Activated T-cell treated with anti-CD3 and anti-CD28 coated beads, Interleukin-2, amount 50 U/mL, for 72 hours (primary cell): ENCODE measurements around the gene MIB2. TPM values are rescaled to one million over a fixed set of nuclear protein-coding genes. Genes with fewer than 3 reads are reported as not detected.
A peak's percentile ranks its signal among the peaks of the same experiment; 100 is the strongest.

Source experiments
- ATAC-seq, 2 donors: fragments of 150-1000 bp; cut with Tn5 transposase; replicated peaks in 1 of 2; 2 replicates each; pipeline ENCODE4 v1.10.0; 2021; ENCODE audit warnings: moderate library complexity in 2 of 2, mild to moderate bottlenecking in 1 of 2
- DNase-seq, 2 donors: peaks; one replicate each; pipeline ENCODE4 v3.0.0; 2021 to 2022; ENCODE audit warnings: mixed read lengths in 1 of 2
- H3K27ac Mint-ChIP-seq: one replicate; pipeline ENCODE4 v1.8.0; 2022; ENCODE audit warnings: mild to moderate bottlenecking, moderate library complexity, mixed read lengths
- H3K27me3 Mint-ChIP-seq: one replicate; pipeline ENCODE4 v1.8.0; 2022; ENCODE audit warnings: low read depth, mixed read lengths
- H3K36me3 Mint-ChIP-seq, 2 donors: one replicate each; pipeline ENCODE4 v1.8.0; 2022; ENCODE audit warnings: mixed read lengths in 2 of 2, mild to moderate bottlenecking in 1 of 2; ENCODE audit not compliant: insufficient read depth in 2 of 2
- H3K4me1 Mint-ChIP-seq: one replicate; pipeline ENCODE4 v1.8.0; 2022; ENCODE audit warnings: low read depth, mixed read lengths
- H3K4me3 Mint-ChIP-seq, 2 donors: one replicate each; pipeline ENCODE4 v1.8.0; 2022; ENCODE audit warnings: mild to moderate bottlenecking in 2 of 2, mixed read lengths in 2 of 2, moderate library complexity in 2 of 2
- H3K9me3 Mint-ChIP-seq, 2 donors: one replicate each; pipeline ENCODE4 v1.8.0; 2022; ENCODE audit warnings: mixed read lengths in 2 of 2
- total RNA-seq, 2 donors: library from RNA; stranded (reverse); gene quantifications; one replicate each; pipeline ENCODE4 v1.2.3, GENCODE V29; 2022

The MIB2 gene
- total RNA-seq, 2 donors from 2014 or later = 68.6 to 78.6 TPM

DNA sequence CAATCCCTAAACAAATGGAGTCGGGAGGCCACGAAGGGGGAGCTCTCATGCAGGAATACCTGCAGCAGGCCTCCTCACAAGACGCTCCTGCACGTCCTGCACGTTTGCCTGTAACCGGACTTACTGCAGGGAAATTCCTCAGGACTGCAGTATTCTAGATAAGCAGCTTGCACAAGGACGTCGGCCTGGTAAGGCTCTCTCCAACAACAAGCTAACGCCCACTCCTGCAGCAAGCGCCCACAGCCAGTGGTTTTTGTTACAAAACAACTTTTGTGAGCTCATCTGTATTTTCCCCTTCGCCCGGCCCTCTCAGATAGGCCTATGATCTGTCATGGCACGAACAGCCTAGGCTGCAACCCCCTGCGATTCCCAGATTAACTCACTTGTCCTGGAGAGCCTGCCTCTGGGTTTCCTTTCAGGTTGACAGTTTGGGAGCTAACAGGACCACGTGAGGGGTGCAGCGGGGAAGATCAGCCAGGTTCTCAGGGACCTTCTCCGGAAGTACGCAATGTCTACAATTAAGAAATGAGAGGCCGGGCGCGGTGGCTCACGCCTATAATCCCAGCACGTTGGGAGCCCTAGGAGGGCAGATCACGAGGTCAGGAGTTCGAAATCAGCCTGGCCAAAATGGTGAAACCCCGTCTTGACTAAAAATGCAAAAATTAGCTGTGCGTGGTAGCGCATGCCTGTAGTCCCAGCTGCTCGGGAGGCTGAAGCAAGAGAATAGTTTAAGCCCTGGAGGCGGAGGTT lies 921 bp upstream of the MIB2 start:
- peak; percentile 6 to 11 for ATAC-seq
- Mint-ChIP-seq H3K27ac (peak overlapping the region; percentile 97), H3K4me1 (peaks cover 19% of the 10 kb centered on the region), H3K4me3 (peak overlapping the region; percentile 96 to 100), H3K36me3 (peaks cover 0 to 4% of the 10 kb centered on the region in 2 donors), H3K9me3 (no peaks in the 10 kb centered on the region), H3K27me3 (no peaks in the 10 kb centered on the region)
- peak; percentile 58 to 75 for DNase-seq

DNA sequence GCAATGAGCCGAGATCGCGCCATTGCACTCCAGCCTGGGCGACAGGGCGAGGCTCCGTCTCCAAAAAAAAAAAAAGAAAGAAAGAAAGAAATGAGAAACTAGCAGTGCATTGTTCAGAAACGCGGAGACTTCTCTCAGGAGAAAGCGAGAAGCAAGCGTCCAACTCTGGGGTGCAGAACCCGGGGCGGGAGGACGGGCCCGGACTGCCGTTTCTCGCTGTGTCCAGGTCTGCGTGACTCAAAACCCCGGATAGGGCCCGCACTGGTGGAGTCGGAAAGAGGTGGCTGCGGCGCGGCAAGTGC lies 395 bp upstream of the MIB2 start:
- H3K9me3 Mint-ChIP-seq = no peaks in the 10 kb centered on the region
- peaks cover 19% of the 10 kb centered on the region for H3K4me1 Mint-ChIP-seq
- H3K27me3 Mint-ChIP-seq = no peaks in the 10 kb centered on the region
- DNase-seq = no peak
- H3K27ac Mint-ChIP-seq = peak overlapping the region; percentile 97
- peak overlapping the region; percentile 96 to 100 for H3K4me3 Mint-ChIP-seq
- ATAC-seq = no peak
- H3K36me3 Mint-ChIP-seq = peaks cover 0 to 4% of the 10 kb centered on the region in 2 donors

DNA sequence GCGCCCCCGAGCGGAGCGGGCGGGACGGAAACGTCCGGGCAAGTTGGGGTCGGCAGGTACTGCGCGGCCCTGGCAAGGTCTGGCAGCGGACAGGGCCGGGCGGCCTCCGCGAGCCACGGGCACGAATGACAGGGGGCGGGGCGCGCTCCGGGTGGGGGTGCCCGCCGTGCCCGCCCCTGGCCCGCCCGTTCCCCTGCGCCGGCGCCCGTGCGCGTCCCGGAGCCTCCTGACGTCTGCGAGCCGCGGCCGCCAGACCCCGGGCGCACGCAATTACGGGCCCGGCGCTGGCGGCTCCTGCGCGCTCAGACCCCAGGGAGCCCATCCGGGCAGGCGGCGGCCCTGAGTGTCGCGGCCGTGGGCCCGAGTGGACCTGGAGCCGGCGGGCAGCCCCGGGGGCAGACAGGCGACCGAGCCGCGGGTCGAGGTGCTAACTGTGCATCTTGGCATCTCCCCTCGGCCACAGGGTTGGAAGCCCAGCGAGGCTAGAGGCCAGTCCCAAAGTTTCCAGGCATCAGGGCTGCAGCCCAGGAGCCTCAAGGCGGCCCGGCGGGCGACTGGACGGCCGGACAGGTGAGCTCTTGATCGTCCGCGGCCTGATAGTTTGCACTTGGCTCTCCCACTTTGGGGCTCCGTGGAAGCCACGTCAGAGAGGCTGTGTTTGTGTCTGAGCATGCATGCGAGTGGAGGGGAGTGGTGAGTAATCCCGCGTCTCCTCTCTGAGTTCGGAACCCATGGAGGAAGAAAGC lies 918 bp downstream of the MIB2 start:
- no peaks in the 10 kb centered on the region for H3K27me3 Mint-ChIP-seq
- H3K4me1 Mint-ChIP-seq = peaks cover 19% of the 10 kb centered on the region
- peak overlapping the region; percentile 86 for H3K4me3 Mint-ChIP-seq
- peaks cover 0 to 4% of the 10 kb centered on the region in 2 donors for H3K36me3 Mint-ChIP-seq
- H3K27ac Mint-ChIP-seq = peak overlapping the region; percentile 87
- no peaks in the 10 kb centered on the region for H3K9me3 Mint-ChIP-seq
- ATAC-seq = peak; percentile 26 to 36
- peak; percentile 62 to 70 for DNase-seq

DNA sequence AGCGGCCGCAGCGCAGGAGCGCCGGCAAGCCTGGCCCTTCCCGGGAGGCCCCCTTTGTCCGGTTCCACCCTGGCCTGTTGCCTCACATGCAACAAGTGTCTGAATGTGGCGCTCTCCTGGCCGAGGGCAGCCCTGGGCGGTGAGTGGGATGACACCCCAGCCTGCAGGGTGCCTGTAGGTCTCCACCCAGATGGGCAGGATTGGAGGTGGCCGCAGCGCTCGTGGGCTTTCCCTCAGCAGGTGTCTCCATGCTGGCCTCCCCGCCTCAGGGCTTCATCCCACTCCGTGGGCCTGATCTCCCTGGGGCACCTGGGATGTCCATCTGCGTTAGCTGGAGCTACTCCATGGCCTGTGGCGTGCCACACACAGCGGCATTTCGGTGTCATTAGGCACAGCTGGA lies 1.5 kb downstream of the MIB2 start:
- Mint-ChIP-seq H3K36me3 (peaks cover 0 to 4% of the 10 kb centered on the region in 2 donors), H3K27ac (peak overlapping the region; percentile 87), H3K9me3 (no peaks in the 10 kb centered on the region), H3K27me3 (no peaks in the 10 kb centered on the region), H3K4me1 (peaks cover 19% of the 10 kb centered on the region), H3K4me3 (peak overlapping the region; percentile 86)
- ATAC-seq (no peak), DNase-seq (no peak)

DNA sequence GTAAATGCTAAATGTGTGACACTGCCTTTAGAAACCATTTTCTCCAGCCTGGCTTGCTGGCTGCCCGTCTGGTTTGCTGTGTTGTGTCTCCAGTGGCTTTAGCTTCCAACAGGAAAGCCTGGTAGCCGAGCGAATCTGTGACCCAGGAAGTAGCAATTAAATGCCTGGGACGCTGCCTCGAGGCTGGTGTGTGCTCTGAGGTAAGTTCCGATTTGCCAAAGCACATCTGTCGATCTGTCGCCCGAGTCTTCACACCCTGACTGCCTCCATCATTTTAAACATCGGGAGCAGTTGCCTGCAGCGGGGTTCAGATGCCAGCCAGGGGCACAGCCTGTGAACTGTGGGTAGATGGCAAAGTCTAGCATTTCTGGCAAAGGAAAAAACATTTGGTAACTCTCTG lies 2.2 kb downstream of the MIB2 start:
- H3K4me1 Mint-ChIP-seq = peaks cover 19% of the 10 kb centered on the region
- no peaks in the 10 kb centered on the region for H3K9me3 Mint-ChIP-seq
- peaks cover 0 to 4% of the 10 kb centered on the region in 2 donors for H3K36me3 Mint-ChIP-seq
- peak overlapping the region; percentile 86 for H3K4me3 Mint-ChIP-seq
- no peaks in the 10 kb centered on the region for H3K27me3 Mint-ChIP-seq
- DNase-seq = no peak
- no peak for ATAC-seq
- H3K27ac Mint-ChIP-seq = peak overlapping the region; percentile 3

DNA sequence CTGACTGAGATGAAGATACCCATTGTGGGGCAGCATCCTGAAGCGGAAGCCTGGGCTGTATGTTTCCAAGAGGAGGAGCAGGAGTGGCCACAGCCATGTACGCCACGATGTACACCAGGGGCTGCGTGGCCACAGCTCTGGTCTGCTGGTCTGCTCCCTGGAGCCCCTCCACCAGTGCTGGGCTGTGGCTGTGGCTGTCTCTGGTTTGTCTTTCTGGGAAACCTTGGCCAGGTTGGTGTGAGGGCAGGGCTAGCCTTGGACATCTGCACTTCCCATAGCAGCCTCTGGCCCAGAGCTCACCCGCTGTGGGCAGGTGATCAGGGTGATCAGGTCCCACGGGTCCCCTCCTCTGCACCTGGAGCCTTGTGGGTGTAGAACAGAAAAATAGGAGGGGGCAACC lies 2.6 kb downstream of the MIB2 start:
- no peak for ATAC-seq
- Mint-ChIP-seq H3K4me1 (peaks cover 19% of the 10 kb centered on the region), H3K9me3 (no peaks in the 10 kb centered on the region), H3K4me3 (peak overlapping the region in 1 of 2 donors; percentile 10), H3K27me3 (no peaks in the 10 kb centered on the region), H3K27ac (no peak overlapping the region), H3K36me3 (peaks cover 0 to 4% of the 10 kb centered on the region in 2 donors)
- no peak for DNase-seq

DNA sequence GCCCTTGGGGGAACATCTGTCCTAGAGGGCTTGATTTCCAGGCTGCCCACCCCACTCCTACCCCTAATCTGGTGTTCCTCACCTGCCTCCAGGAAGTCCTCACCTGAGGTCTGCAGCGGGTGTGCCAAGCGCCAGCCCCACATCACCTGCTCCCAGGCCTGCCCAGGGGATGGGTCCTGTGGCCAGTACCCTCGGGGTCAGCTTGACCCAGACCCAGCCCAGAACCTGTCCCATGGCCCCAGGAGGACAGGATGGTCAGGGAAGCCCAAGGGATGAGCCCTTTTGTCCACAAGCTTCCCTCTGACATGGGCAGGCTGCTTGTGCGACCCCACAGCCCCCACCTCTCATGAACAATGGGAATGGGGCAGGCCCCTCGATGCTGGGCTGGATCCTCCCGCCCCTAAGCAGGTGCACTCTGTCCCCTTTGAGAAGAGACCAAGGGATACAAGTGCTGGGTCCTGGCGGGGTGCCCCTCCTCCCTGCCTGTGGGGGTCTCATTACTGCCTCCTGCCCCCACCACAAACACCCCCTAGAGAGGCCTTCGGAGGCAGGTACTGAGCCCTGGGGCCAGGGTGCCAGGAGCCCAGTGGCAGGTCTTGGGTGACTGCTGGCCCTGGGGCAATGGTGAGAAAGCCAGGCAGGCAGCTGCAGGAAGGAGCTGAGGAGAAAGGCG lies 3.2 kb downstream of the MIB2 start:
- H3K4me3 Mint-ChIP-seq = no peak overlapping the region
- DNase-seq = no peak
- no peaks in the 10 kb centered on the region for H3K9me3 Mint-ChIP-seq
- no peak for ATAC-seq
- no peak overlapping the region for H3K27ac Mint-ChIP-seq
- peaks cover 0 to 4% of the 10 kb centered on the region in 2 donors for H3K36me3 Mint-ChIP-seq
- H3K4me1 Mint-ChIP-seq = peaks cover 16% of the 10 kb centered on the region
- no peaks in the 10 kb centered on the region for H3K27me3 Mint-ChIP-seq

DNA sequence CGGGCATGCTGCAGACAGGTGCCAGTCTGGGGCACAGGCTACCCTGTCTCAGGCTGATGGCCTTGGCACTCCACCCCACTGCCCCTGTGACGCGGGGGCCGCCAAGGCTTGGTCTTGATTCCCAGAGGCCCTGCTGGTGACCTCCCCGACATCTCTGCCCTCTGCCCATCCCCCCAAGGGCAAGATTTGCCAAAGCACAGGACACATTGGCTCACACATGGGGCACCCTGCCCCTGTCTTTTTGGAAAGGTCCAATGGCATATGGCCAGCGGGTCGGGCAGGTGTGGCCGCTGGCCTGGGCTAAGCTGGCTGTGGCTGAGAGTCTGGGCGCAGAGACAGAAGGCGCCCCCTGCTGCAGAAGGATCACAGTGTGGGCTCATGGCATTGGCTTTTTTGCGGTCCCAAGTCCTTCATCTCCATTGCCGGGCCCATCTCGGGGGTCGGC lies 4.6 kb downstream of the MIB2 start:
- Mint-ChIP-seq H3K9me3 (no peaks in the 10 kb centered on the region), H3K27ac (no peak overlapping the region), H3K4me1 (peaks cover 2% of the 10 kb centered on the region), H3K4me3 (no peak overlapping the region), H3K27me3 (no peaks in the 10 kb centered on the region), H3K36me3 (no peaks in the 10 kb centered on the region)
- DNase-seq = no peak
- no peak for ATAC-seq

DNA sequence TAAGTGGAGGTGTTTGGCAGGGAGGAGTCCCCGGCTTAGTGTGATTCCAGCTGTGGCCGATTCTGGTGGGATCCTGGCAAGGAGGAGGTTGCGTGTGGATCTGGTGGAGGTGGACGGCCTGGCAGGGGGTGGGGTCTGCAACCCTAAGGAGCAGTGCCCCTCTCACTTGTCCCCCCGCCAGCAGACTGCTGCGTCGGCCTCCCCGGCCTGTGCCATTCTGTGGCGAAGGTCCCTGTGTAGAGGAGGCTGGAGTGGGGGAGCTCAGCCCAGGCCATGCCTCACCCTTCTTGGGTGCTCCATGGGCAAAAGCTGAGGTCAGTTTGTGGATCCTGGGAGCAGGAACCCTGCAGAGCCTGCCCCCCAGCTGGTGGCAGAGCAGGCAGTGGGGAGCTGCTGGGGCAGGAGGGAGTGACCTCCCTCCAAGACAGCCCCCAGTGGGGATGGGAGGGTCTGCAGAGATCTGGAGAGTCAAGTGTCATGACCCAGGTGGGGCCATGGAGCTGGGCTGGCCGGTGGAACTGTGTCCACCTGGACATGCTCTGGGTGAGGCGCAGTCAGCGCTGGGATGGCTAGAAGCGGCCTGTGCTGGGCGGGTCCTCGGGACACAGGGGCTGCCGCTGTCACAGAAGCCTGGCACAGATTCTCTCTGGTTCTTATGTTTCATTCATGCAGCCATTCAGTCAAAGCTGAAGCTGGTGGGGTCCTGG lies 5.3 kb downstream of the MIB2 start:
- Mint-ChIP-seq H3K4me1 (no peaks in the 10 kb centered on the region), H3K27me3 (no peaks in the 10 kb centered on the region), H3K4me3 (no peak overlapping the region), H3K27ac (no peak overlapping the region), H3K9me3 (no peaks in the 10 kb centered on the region), H3K36me3 (no peaks in the 10 kb centered on the region)
- no peak for ATAC-seq
- DNase-seq = no peak

DNA sequence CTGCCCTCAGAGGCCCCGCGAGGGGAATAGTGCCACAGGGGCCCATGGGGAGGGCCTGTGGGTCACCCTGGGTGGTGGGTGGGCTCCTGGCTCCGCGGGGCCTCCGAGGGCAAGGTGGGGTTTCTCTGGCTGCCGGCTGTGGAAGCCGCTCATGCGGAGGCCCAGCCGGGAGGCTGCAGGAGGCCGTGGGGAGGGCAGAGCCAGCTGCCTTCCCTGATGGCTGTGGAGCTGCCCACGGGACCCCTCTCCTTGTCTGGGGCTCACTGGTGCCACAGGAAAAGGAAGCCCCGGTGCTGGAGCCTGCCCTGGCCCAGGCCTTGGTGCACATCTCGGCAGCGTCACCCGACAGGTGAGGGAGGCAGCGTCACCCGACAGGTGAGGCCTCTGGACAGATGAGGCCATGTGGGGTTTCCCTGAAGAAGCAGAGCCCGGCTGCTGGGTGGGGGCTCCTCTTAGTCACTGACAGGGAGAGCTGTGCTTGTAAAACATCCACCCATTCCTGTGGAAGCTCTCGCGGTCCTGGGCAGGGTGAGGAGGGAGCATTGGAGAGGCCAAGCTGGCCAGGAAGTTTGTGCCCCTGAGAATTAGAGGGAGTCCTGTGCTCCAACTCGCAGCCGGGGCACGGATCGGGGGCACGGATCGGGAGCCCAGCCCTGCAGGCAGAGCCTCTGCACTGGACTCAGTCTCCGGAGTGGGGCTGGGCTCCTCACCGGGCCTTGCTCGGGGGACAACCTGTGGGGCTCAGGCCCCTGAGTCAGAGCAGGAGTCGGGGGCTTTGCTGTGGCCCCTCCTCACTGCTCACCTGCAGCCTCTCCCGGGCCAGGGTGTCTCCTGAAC lies 6.1 kb downstream of the MIB2 start:
- no peaks in the 10 kb centered on the region for H3K36me3 Mint-ChIP-seq
- ATAC-seq = no peak

DNA sequence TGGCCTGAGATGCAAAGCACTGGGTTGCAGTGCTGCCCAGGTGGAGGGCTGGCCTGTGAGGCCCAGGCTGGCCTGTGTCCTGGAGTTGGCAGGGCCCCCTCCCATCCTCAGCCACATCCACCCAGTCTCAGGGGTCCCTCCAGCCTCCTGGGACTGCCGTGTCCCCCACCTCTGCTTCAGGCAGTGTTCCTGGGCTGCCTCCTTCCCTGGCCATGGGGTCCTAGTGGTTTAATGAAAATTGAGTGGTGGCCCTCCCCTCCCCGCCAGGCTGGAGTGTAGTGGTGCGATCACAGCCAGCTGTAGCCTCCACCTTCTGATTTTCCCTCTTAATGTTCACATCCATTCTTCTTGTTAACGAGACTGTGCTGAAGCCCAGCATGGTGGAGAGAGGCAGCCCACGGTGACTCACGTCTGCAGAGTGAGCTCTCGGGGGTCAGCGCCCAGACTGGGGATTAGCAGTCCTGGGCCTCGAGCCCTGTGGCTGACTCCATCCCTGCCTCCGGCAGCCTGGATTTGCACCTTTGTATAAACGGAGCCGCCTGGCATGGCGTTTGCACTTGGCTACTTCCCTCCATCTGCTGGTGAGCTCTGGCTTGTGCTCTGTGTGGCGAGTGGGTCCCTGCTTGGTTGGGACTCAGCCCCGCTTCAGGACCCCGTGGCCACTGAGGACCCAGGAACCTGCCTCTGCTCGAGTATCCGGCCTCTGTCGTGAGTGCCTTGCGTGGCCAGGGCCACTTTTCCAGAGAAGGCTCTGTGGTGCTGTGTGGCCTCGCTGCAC lies 6.9 kb downstream of the MIB2 start:
- Mint-ChIP-seq H3K27me3 (no peaks in the 10 kb centered on the region), H3K36me3 (no peaks in the 10 kb centered on the region), H3K27ac (no peak overlapping the region), H3K4me1 (no peaks in the 10 kb centered on the region), H3K9me3 (no peaks in the 10 kb centered on the region), H3K4me3 (no peak overlapping the region)
- ATAC-seq (no peak), DNase-seq (no peak)

More for the DNA sequence above, 6.1 kb downstream of the MIB2 start:
- Mint-ChIP-seq H3K9me3 (no peaks in the 10 kb centered on the region), H3K4me1 (no peaks in the 10 kb centered on the region), H3K27ac (no peak overlapping the region), H3K27me3 (no peaks in the 10 kb centered on the region), H3K4me3 (no peak overlapping the region)
- no peak for DNase-seq

DNA sequence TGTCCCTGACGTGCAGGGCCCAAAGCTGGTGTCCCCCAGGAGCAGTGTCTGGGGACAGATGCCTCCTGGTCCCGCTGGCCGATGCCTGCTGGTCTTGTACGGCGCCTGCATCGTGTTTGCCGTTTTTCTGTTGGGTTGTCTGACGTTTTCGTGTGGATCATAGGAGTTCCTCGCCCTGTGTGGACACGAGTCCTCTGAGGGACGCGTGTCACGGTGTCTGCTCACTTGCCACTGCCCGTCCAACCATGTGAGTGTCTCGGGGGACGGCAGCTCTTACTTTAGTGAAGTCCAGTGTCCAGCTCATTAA lies 7.4 kb downstream of the MIB2 start:
- ATAC-seq (no peak), DNase-seq (no peak)
- Mint-ChIP-seq H3K27me3 (no peaks in the 10 kb centered on the region), H3K9me3 (no peaks in the 10 kb centered on the region), H3K4me1 (no peaks in the 10 kb centered on the region), H3K4me3 (no peak overlapping the region), H3K27ac (no peak overlapping the region), H3K36me3 (no peaks in the 10 kb centered on the region)
